Measurements from ENCODE around the gene FAM24B.
A peak's percentile ranks its signal among the peaks of the same experiment; 100 is the strongest.
"Not testable (repeated sequence)": the region's sequence is repeated elsewhere in the genome, so short reads cannot be mapped to it uniquely, and the experiment has no call there.

Gene FAM24B, protein sequence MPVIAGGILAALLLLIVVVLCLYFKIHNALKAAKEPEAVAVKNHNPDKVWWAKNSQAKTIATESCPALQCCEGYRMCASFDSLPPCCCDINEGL

DNA sequence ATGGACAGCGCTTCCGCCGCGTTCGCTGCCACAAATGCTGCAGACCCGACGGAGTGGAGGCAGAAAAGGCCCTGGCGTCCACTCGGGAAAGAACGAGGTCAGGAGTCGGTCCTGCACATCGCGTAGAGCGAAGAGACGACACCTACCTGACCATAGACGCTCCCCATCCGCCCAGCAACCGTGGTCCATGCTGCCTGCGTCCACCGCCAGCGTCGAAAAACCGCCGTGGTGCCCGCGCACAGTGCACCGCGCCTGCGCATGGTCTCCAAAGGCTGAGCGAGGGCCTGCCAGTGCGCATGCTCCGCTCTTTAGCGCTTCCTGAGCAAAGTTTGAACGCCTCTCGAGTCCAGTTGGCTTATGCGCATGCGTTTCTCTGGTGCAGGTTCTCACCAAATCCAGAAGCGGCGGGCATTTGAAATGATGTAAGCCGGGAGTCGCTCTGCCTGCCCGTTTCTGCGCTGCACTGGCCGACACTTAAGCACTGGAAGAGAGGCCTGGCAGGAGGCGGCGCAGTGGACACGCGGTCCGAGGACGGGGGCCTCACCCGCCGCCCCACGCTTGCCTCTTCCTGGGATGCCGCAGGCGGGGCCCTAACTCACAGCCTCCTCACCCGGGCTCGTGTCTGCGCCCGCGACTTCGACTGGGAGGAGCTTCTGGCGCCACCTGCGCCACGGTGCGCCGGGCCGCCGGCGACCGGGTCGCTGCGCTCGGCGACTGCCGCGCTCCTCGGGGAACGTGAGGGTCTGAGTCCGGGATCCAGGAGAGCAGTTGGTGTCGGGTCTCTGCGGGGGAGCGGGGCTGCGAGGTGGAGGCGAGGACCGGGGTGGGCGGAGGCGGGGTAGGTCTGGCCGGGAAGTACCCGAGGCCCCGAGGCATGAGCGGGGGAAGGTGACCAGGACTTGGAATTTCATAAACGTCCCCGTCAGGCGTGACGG lies at the start of gene FAM24B:
Gene FAM24B (minus strand): TSS at position 243 of the 935 bp plus-strand sequence. CDS start 29,066 bp downstream, outside the sequence.
- peak; percentile 100 for DNase-seq

DNA sequence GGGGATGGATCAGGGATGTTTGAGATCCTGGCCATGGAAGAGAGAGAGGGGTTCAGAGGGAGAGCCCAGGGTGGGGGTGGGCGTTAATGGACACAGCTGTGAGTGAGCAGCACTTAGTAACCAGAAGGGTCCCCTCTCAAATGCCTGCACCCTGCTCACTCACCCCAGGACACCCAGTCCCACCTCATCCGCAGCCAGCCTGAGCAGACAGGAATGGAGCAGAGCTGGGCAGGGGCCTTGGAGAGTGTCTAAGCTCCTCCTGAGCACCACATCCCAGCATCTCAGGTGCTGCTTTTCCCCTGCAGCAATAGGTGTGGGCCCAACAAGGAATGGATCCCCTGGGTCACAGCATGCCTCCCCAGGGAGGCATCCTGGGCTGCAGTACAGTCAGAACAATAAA lies 36.3 kb upstream of the FAM24B start:
- no peak for DNase-seq

- DNase-seq, result no peak
Measured at GRCh38 chr10:122911889-122912484, 32.6 kb upstream of the FAM24B start.

- no peak for DNase-seq
Measured at GRCh38 chr10:122910310-122910709, 30.9 kb upstream of the FAM24B start, which contains the start of gene FAM24A. Gene FAM24A (plus strand): TSS chr10:122910610. CDS start chr10:122911635, 1,025 bp downstream.

- DNase-seq, result not testable (repeated sequence)
Measured at GRCh38 chr10:122903861-122904260, 24.5 kb upstream of the FAM24B start.

- no peak for DNase-seq
Measured at GRCh38 chr10:122894261-122894944, 15.0 kb upstream of the FAM24B start.

DNA sequence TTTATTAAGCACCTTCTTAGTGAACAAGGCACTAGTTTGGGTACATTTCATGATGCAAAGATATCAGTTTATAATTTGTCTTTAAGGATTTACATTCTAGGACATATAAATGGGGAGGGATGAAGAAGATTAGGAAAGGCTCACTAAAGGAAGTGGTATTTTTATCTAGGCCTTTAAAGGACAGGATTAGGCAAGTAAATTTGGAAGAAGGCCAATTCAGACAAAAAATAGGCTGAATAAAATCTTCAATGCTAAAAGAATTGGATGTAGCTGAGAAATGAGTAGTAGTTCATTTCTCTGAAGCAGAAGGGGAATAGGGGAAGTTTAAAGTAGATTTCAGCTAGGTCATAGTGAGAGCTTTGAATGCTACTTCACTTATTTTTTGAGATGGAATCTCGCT lies 4.8 kb upstream of the FAM24B start:
- DNase-seq, result no peak

- DNase-seq, result no peak
Measured at GRCh38 chr10:122882766-122883165, 3.4 kb upstream of the FAM24B start.

GRCh38 chr10:122878799-122879338 lies 512 bp downstream of the FAM24B start:
- peak; percentile 33 for DNase-seq

- no peak for DNase-seq
Measured at GRCh38 chr10:122877264-122877663, 2.1 kb downstream of the FAM24B start.

GRCh38 chr10:122876467-122876855 lies 2.9 kb downstream of the FAM24B start:
- no peak for DNase-seq

GRCh38 chr10:122875843-122876466 lies 3.4 kb downstream of the FAM24B start:
- no peak for DNase-seq

GRCh38 chr10:122871947-122872346 lies 7.4 kb downstream of the FAM24B start:
- DNase-seq, result not testable (repeated sequence)

- not testable (repeated sequence) for DNase-seq
Measured at GRCh38 chr10:122868768-122869167, 10.6 kb downstream of the FAM24B start.

DNA sequence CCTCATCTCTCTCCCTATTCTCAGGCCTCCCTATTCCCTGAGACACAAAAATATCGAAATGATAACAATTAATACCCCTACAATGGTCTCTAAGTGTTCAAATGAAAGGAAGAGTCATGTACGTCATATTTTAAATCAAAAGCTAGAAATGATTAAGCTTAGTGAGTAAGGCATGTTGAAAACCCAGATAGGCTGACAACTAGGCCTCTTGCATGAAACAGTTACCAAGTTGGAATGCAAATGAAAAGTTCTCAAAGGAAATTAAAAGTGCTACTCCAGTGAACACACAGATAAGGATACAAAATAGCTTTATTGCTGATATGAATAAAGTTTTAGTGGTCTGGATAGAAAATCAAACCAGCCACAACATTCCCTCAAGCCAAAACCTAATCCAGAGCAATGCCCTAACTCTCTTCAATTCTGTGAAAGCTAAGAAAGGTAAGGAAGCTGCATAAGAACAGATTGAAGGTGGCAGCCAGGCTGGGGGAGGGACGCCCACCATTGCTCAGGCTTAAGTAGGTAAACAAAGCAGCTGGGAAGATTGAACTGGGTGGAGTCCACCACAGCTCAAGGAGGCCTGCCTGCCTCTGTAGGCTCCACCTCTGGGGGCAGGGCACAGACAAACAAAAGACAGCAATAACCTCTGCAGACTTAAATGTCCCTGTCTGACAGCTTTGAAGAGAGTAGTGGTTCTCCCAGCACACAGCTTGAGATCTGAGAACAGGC lies 12.5 kb downstream of the FAM24B start:
- not testable (repeated sequence) for DNase-seq

DNA sequence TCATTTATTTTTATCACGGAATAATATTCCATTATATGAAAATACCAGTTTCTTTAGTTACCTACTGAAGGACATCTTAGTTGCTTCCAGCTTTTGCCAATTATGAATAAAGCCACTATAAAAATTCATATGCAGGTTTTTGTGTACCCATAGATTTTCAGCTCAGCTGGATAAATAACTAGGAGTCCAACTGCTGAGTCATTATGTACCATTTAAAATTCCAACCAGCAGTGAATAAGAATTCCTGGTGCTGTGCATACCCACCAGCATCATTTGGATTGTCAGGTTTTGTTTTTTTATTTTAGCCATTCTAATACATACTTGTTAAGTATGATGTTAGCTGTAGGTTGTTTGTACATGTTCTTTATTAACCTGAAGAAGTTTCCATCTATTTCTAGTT lies 14.5 kb downstream of the FAM24B start:
- no peak for DNase-seq

DNA sequence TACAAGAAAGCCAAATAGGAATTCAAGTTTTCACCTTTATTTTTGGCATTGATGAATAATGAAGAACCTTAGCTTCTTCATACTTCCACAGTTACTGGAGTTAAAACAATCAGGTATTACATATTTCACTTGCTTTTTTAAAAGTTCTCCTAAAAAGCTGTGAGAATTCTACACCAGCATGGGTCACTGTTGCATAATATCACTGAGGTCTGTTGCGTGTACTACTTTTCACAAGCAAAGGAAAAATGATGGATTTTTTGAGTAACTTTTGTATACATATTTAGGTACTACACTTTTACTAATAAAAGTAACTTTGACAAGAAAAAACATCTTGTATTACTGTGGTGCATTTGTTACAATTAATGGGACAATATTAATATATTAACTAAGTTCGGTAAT lies 15.2 kb downstream of the FAM24B start:
- DNase-seq, result no peak

DNA sequence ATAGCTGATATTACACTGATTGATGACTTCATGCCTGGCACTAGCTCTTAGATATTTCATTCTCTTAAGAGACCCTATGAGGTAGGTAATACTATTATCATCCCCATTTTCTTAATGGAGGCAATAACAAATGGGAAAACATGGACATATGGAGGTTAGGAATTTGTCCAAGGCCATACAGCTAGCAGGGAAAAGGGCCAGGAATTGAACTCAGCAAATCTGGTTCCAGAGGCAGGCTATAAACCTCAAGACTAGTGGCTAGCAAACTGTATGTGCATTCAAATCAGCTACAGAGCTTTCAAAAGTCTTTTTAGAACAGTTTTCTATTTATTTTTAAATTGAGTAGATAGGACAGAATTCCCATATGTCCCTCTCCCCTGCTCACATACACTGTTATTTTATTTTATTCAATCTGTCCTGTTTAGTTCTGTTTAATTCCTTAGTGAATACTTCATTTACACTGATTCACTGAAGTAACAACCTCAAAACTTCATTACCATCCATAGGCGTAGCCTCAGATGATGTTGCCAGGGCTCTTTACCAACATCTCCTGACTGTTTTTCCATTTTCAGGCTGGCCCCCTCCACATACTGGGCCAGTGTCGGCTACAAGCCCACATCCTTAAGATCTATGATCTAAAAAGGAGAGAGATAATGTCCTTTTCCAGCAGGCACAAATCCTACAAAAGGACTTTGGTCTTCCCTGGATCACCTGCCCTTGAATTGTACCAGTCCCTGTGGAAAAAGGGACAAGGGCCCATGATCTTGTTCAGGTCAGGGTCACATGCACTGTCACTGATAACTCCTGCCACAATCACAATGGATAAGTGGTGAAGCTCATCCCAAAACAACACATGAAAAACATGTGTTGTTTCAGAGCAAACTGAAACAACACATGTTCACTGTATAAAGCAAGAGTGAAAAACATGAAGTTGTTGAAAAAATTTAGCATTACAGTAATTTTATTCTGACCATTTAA lies 15.9 kb downstream of the FAM24B start:
- DNase-seq, result no peak

DNA sequence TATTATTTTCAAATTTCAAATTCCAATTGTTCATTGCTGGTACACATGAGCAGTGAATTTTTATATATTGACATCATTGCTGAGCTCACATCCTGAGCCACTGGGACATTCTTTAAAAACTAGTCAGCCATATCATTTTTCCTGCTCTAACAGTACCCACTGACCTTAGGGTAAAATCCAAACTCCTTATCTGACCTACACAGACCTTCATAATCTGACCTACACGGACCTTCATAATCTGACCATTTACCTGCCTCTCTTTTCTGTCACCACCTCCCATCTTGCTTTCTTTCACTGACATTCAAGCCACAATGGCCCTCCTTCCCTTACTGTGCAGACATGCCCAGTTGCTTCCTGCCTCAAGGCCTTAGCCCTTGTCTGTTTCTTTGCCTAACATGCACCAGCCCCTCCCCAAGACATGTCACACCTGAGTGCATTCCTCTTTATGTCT lies 17.6 kb downstream of the FAM24B start:
- DNase-seq, result no peak

DNA sequence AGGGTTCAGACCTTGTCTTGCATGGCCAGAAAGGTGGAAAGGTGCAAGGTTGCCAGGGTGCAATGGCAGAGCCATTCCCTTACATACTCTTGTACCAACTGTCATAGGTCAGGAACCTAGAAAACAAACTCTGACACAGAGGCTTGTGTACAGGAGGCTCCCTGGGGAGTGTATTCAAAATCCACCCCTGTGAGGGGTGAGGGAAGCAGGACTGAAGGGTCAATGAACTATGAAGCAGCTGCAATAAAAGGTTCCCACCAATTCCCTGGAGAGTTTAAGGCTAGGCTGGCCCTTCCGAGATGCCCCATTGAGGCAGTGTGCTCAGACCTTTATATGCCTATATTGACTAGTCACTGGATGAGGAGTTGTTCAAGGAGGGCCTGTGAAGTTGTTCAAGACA lies 19.9 kb downstream of the FAM24B start:
- DNase-seq, result no peak

Data from NCI-H1436 (cell line).